ENCODE results near the gene BCAT1.

BCAT1 gene

GRCh38 chr12:24772813-24773212 lies 176.1 kb downstream of the BCAT1 start:
- Mint-ChIP-seq H3K36me3 (ENCODE audit: low read depth) (no peaks in the 10 kb centered on the region), H3K9me3 (peaks cover 2% of the 10 kb centered on the region), H3K4me3 (no peak overlapping the region), H3K27ac (no peak overlapping the region), H3K4me1 (ENCODE audit: low read depth) (peaks cover 6% of the 10 kb centered on the region), H3K27me3 (no peaks in the 10 kb centered on the region)
- intact Hi-C loops (cut with micrococcal nuclease), result loop anchor here (5.0 kb wide), 1 partner anchor 41 kb away; no protein-coding TSS in a partner anchor

GRCh38 chr12:24770821-24771220 lies 178.1 kb downstream of the BCAT1 start:
- Mint-ChIP-seq H3K36me3 (ENCODE audit: low read depth) (no peaks in the 10 kb centered on the region), H3K27me3 (no peaks in the 10 kb centered on the region)
- intact Hi-C loops (cut with micrococcal nuclease), result loop anchor here (5.0 kb wide), 1 partner anchor 39 kb away; no protein-coding TSS in a partner anchor

GRCh38 chr12:24770334-24770733 lies 178.6 kb downstream of the BCAT1 start:
- Mint-ChIP-seq H3K27me3 (no peaks in the 10 kb centered on the region), H3K4me3 (no peak overlapping the region), H3K9me3 (peaks cover 12% of the 10 kb centered on the region), H3K36me3 (ENCODE audit: low read depth) (no peaks in the 10 kb centered on the region), H3K4me1 (ENCODE audit: low read depth) (no peaks in the 10 kb centered on the region), H3K27ac (no peak overlapping the region)
- intact Hi-C loops (cut with micrococcal nuclease), result loop anchor here (5.0 kb wide), 1 partner anchor 38 kb away; no protein-coding TSS in a partner anchor

More at GRCh38 chr12:24770821-24771220, 178.1 kb downstream of the BCAT1 start:
- H3K4me1 Mint-ChIP-seq (ENCODE audit: low read depth), result no peaks in the 10 kb centered on the region
- H3K4me3 Mint-ChIP-seq, result no peak overlapping the region
- no peak overlapping the region for H3K27ac Mint-ChIP-seq
- peaks cover 12% of the 10 kb centered on the region for H3K9me3 Mint-ChIP-seq

- intact Hi-C loops (cut with micrococcal nuclease), result loop anchor here (5.0 kb wide), 1 partner anchor 37 kb away; no protein-coding TSS in a partner anchor
Observed at GRCh38 chr12:24769682-24770081, 179.2 kb downstream of the BCAT1 start.

GRCh38 chr12:24768415-24768814 lies 180.5 kb downstream of the BCAT1 start:
- intact Hi-C loops (cut with micrococcal nuclease), result no loop called here
- Mint-ChIP-seq H3K4me1 (ENCODE audit: low read depth) (no peaks in the 10 kb centered on the region), H3K36me3 (ENCODE audit: low read depth) (no peaks in the 10 kb centered on the region), H3K4me3 (no peak overlapping the region), H3K27ac (no peak overlapping the region), H3K9me3 (peaks cover 12% of the 10 kb centered on the region), H3K27me3 (no peaks in the 10 kb centered on the region)

More at GRCh38 chr12:24769682-24770081, 179.2 kb downstream of the BCAT1 start:
- Mint-ChIP-seq H3K27ac (no peak overlapping the region), H3K4me3 (no peak overlapping the region), H3K36me3 (ENCODE audit: low read depth) (no peaks in the 10 kb centered on the region), H3K9me3 (peaks cover 12% of the 10 kb centered on the region), H3K27me3 (no peaks in the 10 kb centered on the region), H3K4me1 (ENCODE audit: low read depth) (no peaks in the 10 kb centered on the region)

- H3K36me3 Mint-ChIP-seq (ENCODE audit: low read depth), result no peaks in the 10 kb centered on the region
- H3K4me1 Mint-ChIP-seq (ENCODE audit: low read depth), result no peaks in the 10 kb centered on the region
- intact Hi-C loops (cut with micrococcal nuclease), result no loop called here
- H3K4me3 Mint-ChIP-seq, result no peak overlapping the region
- no peak overlapping the region for H3K27ac Mint-ChIP-seq
- no peaks in the 10 kb centered on the region for H3K27me3 Mint-ChIP-seq
- peaks cover 12% of the 10 kb centered on the region for H3K9me3 Mint-ChIP-seq
Observed at GRCh38 chr12:24767016-24767415, 181.9 kb downstream of the BCAT1 start.

GRCh38 chr12:24764712-24765111 lies 184.2 kb downstream of the BCAT1 start:
- H3K4me1 Mint-ChIP-seq (ENCODE audit: low read depth), result no peaks in the 10 kb centered on the region
- no peaks in the 10 kb centered on the region for H3K27me3 Mint-ChIP-seq
- H3K9me3 Mint-ChIP-seq, result peaks cover 12% of the 10 kb centered on the region
- H3K36me3 Mint-ChIP-seq (ENCODE audit: low read depth), result no peaks in the 10 kb centered on the region
- H3K27ac Mint-ChIP-seq, result no peak overlapping the region
- H3K4me3 Mint-ChIP-seq, result no peak overlapping the region
- intact Hi-C loops (cut with micrococcal nuclease), result no loop called here

GRCh38 chr12:24760606-24761378 lies 188.1 kb downstream of the BCAT1 start:
- no peak overlapping the region for H3K4me3 Mint-ChIP-seq
- intact Hi-C loops (cut with micrococcal nuclease), result no loop called here
- no peaks in the 10 kb centered on the region for H3K36me3 Mint-ChIP-seq (ENCODE audit: low read depth)
- H3K27ac Mint-ChIP-seq, result no peak overlapping the region
- peaks cover 6% of the 10 kb centered on the region for H3K4me1 Mint-ChIP-seq (ENCODE audit: low read depth)
- no peaks in the 10 kb centered on the region for H3K9me3 Mint-ChIP-seq
- no peaks in the 10 kb centered on the region for H3K27me3 Mint-ChIP-seq

- no peaks in the 10 kb centered on the region for H3K36me3 Mint-ChIP-seq (ENCODE audit: low read depth)
- no peaks in the 10 kb centered on the region for H3K27me3 Mint-ChIP-seq
- no peak overlapping the region for H3K27ac Mint-ChIP-seq
Observed at GRCh38 chr12:24760162-24760561, 188.7 kb downstream of the BCAT1 start.

More at GRCh38 chr12:24760162-24760561, 188.7 kb downstream of the BCAT1 start:
- Mint-ChIP-seq H3K4me3 (no peak overlapping the region), H3K4me1 (ENCODE audit: low read depth) (peaks cover 6% of the 10 kb centered on the region), H3K9me3 (no peaks in the 10 kb centered on the region)
- intact Hi-C loops (cut with micrococcal nuclease), result no loop called here

All from dendritic cell treated with granulocyte-macrophage colony-stimulating factor and Interleukin-4, amounts not matched to agents 40 ng/mL and 50 ng/mL, for 4 days (primary cell).